Loucy (cell line): Measurements from ENCODE around the gene OFD1.
A peak's percentile ranks its signal among the peaks of the same experiment; 100 is the strongest.

Experiments
- H2AFZ ChIP-seq: fragments of 200-600 bp; sonication (generic); 2 replicates; pipeline ENCODE4 v1.6.0; 2016; ENCODE audit warnings: antibody characterized with exemption, mild to moderate bottlenecking, low read length, moderate library complexity
- H3F3A ChIP-seq: fragments of 200-600 bp; 2 replicates; pipeline ENCODE4 v1.6.0; 2016; ENCODE audit warnings: antibody characterized with exemption, low read depth, mild to moderate bottlenecking
- H3K27me3 ChIP-seq: fragments of 200-600 bp; sonication (generic); 2 replicates; pipeline ENCODE4 v1.6.1; 2014; ENCODE audit warnings: low read length, mild to moderate bottlenecking; ENCODE audit not compliant: insufficient read depth, poor library complexity, severe bottlenecking
- H3K36me3 ChIP-seq: fragments of 200-600 bp; sonication (generic); 2 replicates; pipeline ENCODE4 v1.6.1; 2016; ENCODE audit warnings: low read length; ENCODE audit not compliant: insufficient read depth
- H3K4me1 ChIP-seq: fragments of 200-600 bp; sonication (generic); 2 replicates; pipeline ENCODE4 v1.5.1; 2014; ENCODE audit warnings: low read length, mild to moderate bottlenecking; ENCODE audit not compliant: insufficient read depth, poor library complexity, severe bottlenecking
- H3K4me2 ChIP-seq: fragments of 200-600 bp; sonication (generic); 2 replicates; pipeline ENCODE4 v1.6.0; 2014; ENCODE audit warnings: antibody characterized with exemption, low read length, low read depth, mild to moderate bottlenecking; ENCODE audit not compliant: poor library complexity, severe bottlenecking
- H3K4me3 ChIP-seq: fragments of 200-600 bp; sonication (generic); 2 replicates; pipeline ENCODE4 v1.5.1; 2014; ENCODE audit warnings: low read length, mild to moderate bottlenecking, mixed read lengths; ENCODE audit not compliant: poor library complexity, severe bottlenecking
- H3K79me2 ChIP-seq: fragments of 200-600 bp; sonication (generic); 2 replicates; pipeline ENCODE4 v1.6.1; 2014; ENCODE audit warnings: low read length; ENCODE audit not compliant: insufficient read depth
- H3K9ac ChIP-seq: fragments of 200-600 bp; sonication (generic); 2 replicates; pipeline ENCODE4 v1.6.0; 2014; ENCODE audit warnings: mild to moderate bottlenecking, low read depth, low read length, moderate library complexity; ENCODE audit not compliant: poor library complexity, severe bottlenecking
- H3K9me2 ChIP-seq: fragments of 200-600 bp; sonication (generic); replicated peaks from 2 replicates; pipeline ENCODE4 v1.6.1; 2016; ENCODE audit warnings: low read depth, low read length, mixed read lengths
- H3K9me3 ChIP-seq: fragments of 200-600 bp; sonication (generic); 2 replicates; pipeline ENCODE4 v1.6.1; 2014; ENCODE audit warnings: mild to moderate bottlenecking, antibody characterized with exemption, low read length, low read depth; ENCODE audit not compliant: insufficient read depth
- H4K20me1 ChIP-seq: fragments of 200-600 bp; sonication (generic); 2 replicates; pipeline ENCODE4 v1.6.0; 2014; ENCODE audit warnings: antibody characterized with exemption, low read length, mild to moderate bottlenecking; ENCODE audit not compliant: insufficient read depth, poor library complexity, severe bottlenecking
- CTCF ChIP-seq: fragments of 200-600 bp; sonication (generic); conservative IDR thresholded peaks from 2 replicates; pipeline ENCODE4 v1.5.1; 2014; ENCODE audit warnings: mild to moderate bottlenecking, antibody characterized with exemption, low read length
- EZH2phosphoT487 ChIP-seq: fragments of 200-600 bp; IDR thresholded peaks from 2 replicates; pipeline ENCODE4 v1.6.1; 2018; ENCODE audit warnings: antibody characterized with exemption, mild to moderate bottlenecking, moderate library complexity, borderline replicate concordance

OFD1 gene

GRCh38 chrX:13732246-13733067 is 2.1 kb upstream of the OFD1 start:
- peak overlapping the region; percentile 93 for H3K4me3 ChIP-seq
- H3K9ac ChIP-seq: peak overlapping the region; percentile 98
- H3K4me1 ChIP-seq: peaks cover 19% of the 10 kb centered on the region
- no peaks in the 10 kb centered on the region for H3K27me3 ChIP-seq
- H3K9me3 ChIP-seq: no peaks in the 10 kb centered on the region
- no peaks in the 10 kb centered on the region for H3F3A ChIP-seq
- no peak overlapping the region for H2AFZ ChIP-seq
- peaks cover 62% of the 10 kb centered on the region for H3K79me2 ChIP-seq
- no peaks in the 10 kb centered on the region for H3K9me2 ChIP-seq
- H4K20me1 ChIP-seq: peaks cover 12% of the 10 kb centered on the region
- peak overlapping the region; percentile 90 for H3K4me2 ChIP-seq
- no peaks in the 10 kb centered on the region for H3K36me3 ChIP-seq
- TF ChIP-seq CTCF (no peak), EZH2phosphoT487 (no peak)

- TF ChIP-seq EZH2phosphoT487: no peak
- TF ChIP-seq CTCF: no peak
- Histone ChIP-seq H2AFZ (no peak overlapping the region), H3K79me2 (peaks cover 63% of the 10 kb centered on the region), H3K9me2 (no peaks in the 10 kb centered on the region), H3K36me3 (no peaks in the 10 kb centered on the region), H3F3A (no peaks in the 10 kb centered on the region), H3K4me1 (peaks cover 21% of the 10 kb centered on the region), H3K9me3 (no peaks in the 10 kb centered on the region), H3K9ac (peak overlapping the region; percentile 98), H3K4me3 (peak overlapping the region; percentile 93), H3K27me3 (no peaks in the 10 kb centered on the region), H4K20me1 (peaks cover 12% of the 10 kb centered on the region), H3K4me2 (peak overlapping the region; percentile 90)
Observed at GRCh38 chrX:13733506-13733905, 1.0 kb upstream of the OFD1 start.

- no peaks in the 10 kb centered on the region for H4K20me1 ChIP-seq
- H3K9ac ChIP-seq: no peak overlapping the region
- H3K9me3 ChIP-seq: no peaks in the 10 kb centered on the region
- H3K4me2 ChIP-seq: no peak overlapping the region
- H3K4me3 ChIP-seq: no peak overlapping the region
- no peak for TF ChIP-seq CTCF
- TF ChIP-seq EZH2phosphoT487: no peak
- no peaks in the 10 kb centered on the region for H3K9me2 ChIP-seq
- H3K79me2 ChIP-seq: peaks cover 11% of the 10 kb centered on the region
- no peaks in the 10 kb centered on the region for H3F3A ChIP-seq
- H3K36me3 ChIP-seq: peaks cover 6% of the 10 kb centered on the region; the same call in 1 of the 2 replicates
- no peak overlapping the region for H2AFZ ChIP-seq
- no peaks in the 10 kb centered on the region for H3K27me3 ChIP-seq
- peaks cover 6% of the 10 kb centered on the region for H3K4me1 ChIP-seq
Observed at GRCh38 chrX:13741695-13742094, 7.1 kb downstream of the OFD1 start.
